GM12892 (cell line): ENCODE results near the gene ARHGAP22.

Source experiments
- POLR2A ChIP-seq: IDR thresholded peaks from 2 replicates; pipeline ENCODE4 v1.6.1; 2011; ENCODE audit warnings: low read depth, low read length, control low read depth
- POLR2AphosphoS5 ChIP-seq: IDR thresholded peaks from 2 replicates; pipeline ENCODE4 v1.6.1; 2011; ENCODE audit warnings: low read depth, low read length, control low read depth
- TAF1 ChIP-seq: IDR thresholded peaks from 2 replicates; pipeline ENCODE4 v1.6.1; 2011; ENCODE audit warnings: low read depth, mild to moderate bottlenecking, control low read depth, low read length, borderline replicate concordance

DNA sequence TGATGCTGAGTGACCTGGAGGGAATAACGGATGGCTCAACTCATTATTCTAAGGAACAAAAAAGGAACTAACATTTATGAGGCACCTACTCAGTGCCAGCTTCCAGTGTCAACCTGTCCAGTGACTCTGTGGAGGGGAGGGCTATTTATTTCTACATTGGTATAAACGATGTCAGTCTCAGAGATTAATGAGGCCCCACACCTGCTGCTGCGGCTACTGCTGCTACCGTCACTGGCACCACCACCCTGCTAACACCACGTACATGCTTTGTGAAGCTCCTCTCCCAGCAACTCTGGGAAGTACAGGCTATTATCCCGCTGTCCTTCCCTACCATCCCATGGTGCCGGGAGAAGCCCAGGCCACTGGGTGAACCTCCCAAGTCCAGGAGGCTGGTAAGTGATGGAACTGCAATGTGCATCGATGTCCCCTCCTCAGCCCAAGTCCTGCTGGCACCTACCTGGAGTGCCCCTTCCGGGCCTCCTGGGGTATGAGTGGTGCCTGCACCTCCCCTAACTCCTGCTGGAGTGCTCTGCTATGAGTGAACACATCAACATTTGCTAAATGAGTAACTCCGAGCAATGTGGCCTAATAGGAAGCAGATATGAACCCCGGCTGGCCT, 101.5 kb downstream of the ARHGAP22 start:
- TF ChIP-seq POLR2A (no peak), POLR2AphosphoS5 (no peak), TAF1 (no peak)
